Esophagus muscularis mucosa (tissue), 4 donors: ENCODE data around the gene BSN.

Source experiments
- CTCF ChIP-seq, 3 experiments: fragments of 200-600 bp in 2 of 3; fragments of 450-650 bp in 1 of 3; sonication (generic) in 2 of 3; IDR thresholded peaks; one replicate each; pipeline ENCODE4 v1.5.1; 2017 to 2019; ENCODE audit warnings: antibody characterized with exemption in 3 of 3, mild to moderate bottlenecking in 2 of 3, moderate library complexity in 1 of 3
- EP300 ChIP-seq: sonication (generic); formaldehyde crosslinking; IDR thresholded peaks from one replicate; pipeline ENCODE4 v1.6.1; 2017; ENCODE audit warnings: antibody characterized with exemption
- POLR2A ChIP-seq: fragments of 450-650 bp; IDR thresholded peaks from one replicate; pipeline ENCODE4 v1.6.1; 2017; ENCODE audit warnings: antibody characterized with exemption, moderate library complexity, mild to moderate bottlenecking, low read depth
- POLR2AphosphoS5 ChIP-seq, 2 donors: sonication (generic); formaldehyde crosslinking; IDR thresholded peaks; one replicate each; pipeline ENCODE4 v1.6.1; 2017; ENCODE audit warnings: antibody characterized with exemption in 2 of 2

- peak; percentile 5 for TF ChIP-seq POLR2A
- peak; percentile 35 to 70 (median 54) for TF ChIP-seq CTCF (IDR thresholded peaks at IDR 0.05)
- no peak for TF ChIP-seq EP300
- peak; percentile 90 to 91 for TF ChIP-seq POLR2AphosphoS5 (IDR thresholded peaks at IDR 0.05)
Measured at GRCh38 chr3:49719214-49719884, 165.1 kb downstream of the BSN start, which contains the start of gene AMIGO3.
